Measurements from ENCODE around the gene CHIA. TPM values are rescaled to one million over a fixed set of nuclear protein-coding genes. Genes with fewer than 3 reads are reported as not detected.

The CHIA gene
- total and polyA plus RNA-seq, 2 of the 8 experiments (the other 6 are each of a cell fraction or from before 2014, with no cell fraction given): not detected

- H3K4me1 ChIP-seq (replicated peaks in 1 of 4; ENCODE audit: control insufficient read depth in 3 of 4, insufficient read depth in 4 of 4, low read length in 3 of 4): peaks cover 0 to 13% (median 6%) of the 10 kb centered on the region in 4 experiments; a peak in 4 of 7 replicates
- H4K8ac ChIP-seq (ENCODE audit: extremely low read depth, insufficient read depth, low read length): peak overlapping the region; percentile 38
- H2BK15ac ChIP-seq (ENCODE audit: low read length): no peak overlapping the region
- WGBS, 2 experiments (ENCODE audit: extremely low coverage in 1 of 2, insufficient coverage in 1 of 2, insufficient read length in 1 of 2, insufficient replicate concordance in 2 of 2, low coverage in 1 of 2, low lambda C conversion rate in 2 of 2, missing lambda C conversion rate in 1 of 2): 44% methylated on average over 40 of the region's 40 CpGs; no CpG with 5 or more reads in 1 of the 2 experiments
- H3K4me3 ChIP-seq (ENCODE audit: extremely low read depth in 1 of 4, insufficient read depth in 2 of 4, low read depth in 3 of 4, low read length in 4 of 4): peak overlapping the region; percentile 22 to 55 (median 34)
- no peak overlapping the region for H3K27ac ChIP-seq (ENCODE audit: low read depth, low read length)
- peak in 1 of 2 experiments; percentile 72 for DNase-seq (ENCODE audit: low read depth in 1 of 2, low spot score in 2 of 2)
- H4K5ac ChIP-seq (ENCODE audit: insufficient read length, low read depth, low read length): no peak overlapping the region
- no peak overlapping the region for H2BK5ac ChIP-seq (ENCODE audit: low read depth, low read length)
- peak overlapping the region; percentile 37; the same call in 1 of the 2 replicates for H2AFZ ChIP-seq (ENCODE audit: low read length)
- no peak overlapping the region for H3K9ac ChIP-seq (replicated peaks in 1 of 4; ENCODE audit: extremely low read depth in 1 of 4, low read depth in 3 of 4, low read length in 3 of 4)
- no peak overlapping the region for H2BK120ac ChIP-seq (replicated peaks; ENCODE audit: low read depth, low read length)
- H2BK12ac ChIP-seq (ENCODE audit: low read depth, low read length): no peak overlapping the region
- ChIA-PET CTCF (ENCODE audit: partially characterized antibody) (interaction anchor here (0.7 to 2.7 kb wide), 15 partner anchors 11 to 130 kb away, joined by 3 to 11 read pairs (median 6); no protein-coding TSS in a partner anchor), POLR2A (ENCODE audit: partially characterized antibody) (interaction anchor here (1.1 kb wide), 1 partner anchor 34 kb away, joined by 5 read pairs; no protein-coding TSS in a partner anchor)
- peak overlapping the region; percentile 19; the same call in 1 of the 2 replicates for H3K18ac ChIP-seq (ENCODE audit: extremely low read depth, low read length)
- no peaks in the 10 kb centered on the region for H4K20me1 ChIP-seq (replicated peaks in 1 of 2; ENCODE audit: control insufficient read depth in 1 of 2, insufficient read depth in 2 of 2, low read length in 2 of 2)
- H3K14ac ChIP-seq (ENCODE audit: insufficient read length): no peak overlapping the region
- peak overlapping the region; percentile 60 for H4K91ac ChIP-seq (replicated peaks; ENCODE audit: insufficient read length, low read length)
- no peak overlapping the region for H3K4ac ChIP-seq (replicated peaks; ENCODE audit: insufficient read length, low read depth, low read length)
- H3K79me2 ChIP-seq (ENCODE audit: control insufficient read depth in 1 of 2, insufficient read depth in 2 of 2, low read length in 2 of 2): no peaks in the 10 kb centered on the region
- no peak overlapping the region for H3K56ac ChIP-seq (replicated peaks; ENCODE audit: insufficient read length, low read depth, low read length)
- FAIRE-seq: no peak
- no peaks in the 10 kb centered on the region for H3K23me2 ChIP-seq (ENCODE audit: low read depth, low read length)
- no peaks in the 10 kb centered on the region for H3K9me3 ChIP-seq (ENCODE audit: insufficient read depth in 2 of 2, low read depth in 1 of 2, low read length in 1 of 2)
- H3K23ac ChIP-seq (ENCODE audit: insufficient read length): no peak overlapping the region
- H3K79me1 ChIP-seq (ENCODE audit: low read depth, low read length): no peaks in the 10 kb centered on the region
- TF ChIP-seq CTCF (IDR thresholded peaks at IDR 0.05; ENCODE audit: control extremely low read depth in 1 of 3, insufficient read depth in 1 of 3, low read depth in 1 of 3, low read length in 3 of 3) (peak in 2 of 3 experiments; percentile 18 to 37; a peak in 3 of 4 replicates), KDM1A (IDR thresholded peaks at IDR 0.05; ENCODE audit: borderline replicate concordance, low read length) (no peak), RAD21 (IDR thresholded peaks at IDR 0.05 in 1 of 2, conservative IDR thresholded peaks at IDR 0.05 in 1 of 2; ENCODE audit: low read depth in 2 of 2, low read length in 2 of 2) (peak in 1 of 2 experiments; percentile 29; a peak in 1 of 4 replicates), KDM4A (IDR thresholded peaks at IDR 0.05; ENCODE audit: low read depth, low read length, severe bottlenecking) (peak; percentile 57), EZH2 (IDR thresholded peaks at IDR 0.05; ENCODE audit: low read depth, low read length, severe bottlenecking) (peak; percentile 41)
- H3K4me2 ChIP-seq (ENCODE audit: insufficient read depth in 1 of 2, low read depth in 2 of 2, low read length in 2 of 2): peak overlapping the region; percentile 64 to 76
- H3K27me3 ChIP-seq (replicated peaks in 1 of 4; ENCODE audit: control insufficient read depth in 3 of 4, extremely low read depth in 1 of 4, insufficient read depth in 3 of 4, low read length in 3 of 4): peaks cover 0 to 15% (median 7%) of the 10 kb centered on the region in 4 experiments; a peak in 4 of 7 replicates
- no peak overlapping the region; the same call in 1 of the 2 replicates for H2AK5ac ChIP-seq (ENCODE audit: low read depth, low read length)
- H3K36me3 ChIP-seq (ENCODE audit: control insufficient read depth in 2 of 4, insufficient read depth in 4 of 4, low read length in 3 of 4): no peaks in the 10 kb centered on the region
- H2BK20ac ChIP-seq (ENCODE audit: low read length): 0 out of 2 replicates have a peak overlapping the region, but pooled peaks have one; percentile 72
These were observed 19.7 kb upstream of the CHIA start for GRCh38 chr1:111270771-111271463.
